Measurements from ENCODE around the gene MAST4. TPM values are rescaled to one million over a fixed set of nuclear protein-coding genes. Genes with fewer than 3 reads are reported as not detected.

The MAST4 gene
- total RNA-seq, 1 donor from 2014 or later: 0.99 TPM

DNA sequence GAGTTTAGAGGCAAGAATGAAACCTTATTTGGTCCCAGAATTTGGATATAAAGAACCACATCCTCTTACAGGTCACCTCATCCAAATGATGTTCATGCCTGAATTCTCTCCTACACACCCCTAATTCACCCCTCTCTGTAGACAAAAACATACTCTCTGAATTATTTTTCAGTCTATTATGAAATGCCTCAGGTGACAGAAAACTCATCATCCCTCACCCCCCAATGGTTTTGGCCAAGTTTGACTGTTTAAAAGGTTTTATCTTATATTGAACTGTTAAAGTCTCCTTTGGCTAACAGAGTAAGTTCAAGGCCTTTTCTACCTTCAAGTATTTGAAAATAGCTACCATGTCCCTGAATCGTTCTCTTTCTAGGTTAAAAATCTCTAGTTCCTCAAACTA is 602.7 kb downstream of the MAST4 start:
- Histone ChIP-seq H4K20me1 (ENCODE audit: low read depth) (no peaks in the 10 kb centered on the region), H3K4me2 (no peak overlapping the region), H3K9me3 (ENCODE audit: low read depth) (no peaks in the 10 kb centered on the region), H3K4me1 (no peaks in the 10 kb centered on the region), H3K79me2 (ENCODE audit: low read depth) (no peaks in the 10 kb centered on the region), H3K27ac (no peak overlapping the region), H3K4me3 (no peak overlapping the region), H3K27me3 (no peaks in the 10 kb centered on the region), H2AFZ (replicated peaks) (no peak overlapping the region), H3K36me3 (no peaks in the 10 kb centered on the region), H3F3A (ENCODE audit: low read depth) (no peaks in the 10 kb centered on the region), H3K9ac (no peak overlapping the region)
- Mint-ChIP-seq H3K9me3 (peaks cover 4% of the 10 kb centered on the region), H3K36me3 (no peaks in the 10 kb centered on the region), H3K27ac (no peak overlapping the region), H3K27me3 (ENCODE audit: insufficient read depth, low read depth) (peaks cover 2% of the 10 kb centered on the region), H3K4me3 (no peak overlapping the region), H3K4me1 (no peaks in the 10 kb centered on the region)
- TF ChIP-seq EZH2phosphoT487 (IDR thresholded peaks at IDR 0.05): no peak
- no peak for TF ChIP-seq EZH2 (IDR thresholded peaks at IDR 0.05)
- TF ChIP-seq, protein P1, sequence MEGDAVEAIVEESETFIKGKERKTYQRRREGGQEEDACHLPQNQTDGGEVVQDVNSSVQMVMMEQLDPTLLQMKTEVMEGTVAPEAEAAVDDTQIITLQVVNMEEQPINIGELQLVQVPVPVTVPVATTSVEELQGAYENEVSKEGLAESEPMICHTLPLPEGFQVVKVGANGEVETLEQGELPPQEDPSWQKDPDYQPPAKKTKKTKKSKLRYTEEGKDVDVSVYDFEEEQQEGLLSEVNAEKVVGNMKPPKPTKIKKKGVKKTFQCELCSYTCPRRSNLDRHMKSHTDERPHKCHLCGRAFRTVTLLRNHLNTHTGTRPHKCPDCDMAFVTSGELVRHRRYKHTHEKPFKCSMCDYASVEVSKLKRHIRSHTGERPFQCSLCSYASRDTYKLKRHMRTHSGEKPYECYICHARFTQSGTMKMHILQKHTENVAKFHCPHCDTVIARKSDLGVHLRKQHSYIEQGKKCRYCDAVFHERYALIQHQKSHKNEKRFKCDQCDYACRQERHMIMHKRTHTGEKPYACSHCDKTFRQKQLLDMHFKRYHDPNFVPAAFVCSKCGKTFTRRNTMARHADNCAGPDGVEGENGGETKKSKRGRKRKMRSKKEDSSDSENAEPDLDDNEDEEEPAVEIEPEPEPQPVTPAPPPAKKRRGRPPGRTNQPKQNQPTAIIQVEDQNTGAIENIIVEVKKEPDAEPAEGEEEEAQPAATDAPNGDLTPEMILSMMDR (IDR thresholded peaks at IDR 0.05): no peak
- no peak for DNase-seq (ENCODE audit: low spot score)

- no peak for DNase-seq (ENCODE audit: low spot score)
- TF ChIP-seq EZH2 (IDR thresholded peaks at IDR 0.05): no peak
- no peak for TF ChIP-seq EZH2phosphoT487 (IDR thresholded peaks at IDR 0.05)
- TF ChIP-seq, protein P1 (IDR thresholded peaks at IDR 0.05): no peak
- H3K27ac ChIP-seq: no peak overlapping the region
- Mint-ChIP-seq H3K4me3 (no peak overlapping the region), H3K9me3 (peaks cover 4% of the 10 kb centered on the region), H3K27me3 (ENCODE audit: insufficient read depth, low read depth) (peaks cover 5% of the 10 kb centered on the region), H3K27ac (no peak overlapping the region), H3K36me3 (no peaks in the 10 kb centered on the region), H3K4me1 (no peaks in the 10 kb centered on the region)
- no peak overlapping the region for H3K4me3 ChIP-seq
- no peaks in the 10 kb centered on the region for H3F3A ChIP-seq (ENCODE audit: low read depth)
- H3K9me3 ChIP-seq (ENCODE audit: low read depth): no peaks in the 10 kb centered on the region
- no peak overlapping the region for H3K4me2 ChIP-seq
- no peak overlapping the region for H3K9ac ChIP-seq
- H3K4me1 ChIP-seq: no peaks in the 10 kb centered on the region
- no peaks in the 10 kb centered on the region for H4K20me1 ChIP-seq (ENCODE audit: low read depth)
- no peaks in the 10 kb centered on the region for H3K27me3 ChIP-seq
- H2AFZ ChIP-seq (replicated peaks): no peak overlapping the region
- H3K36me3 ChIP-seq: no peaks in the 10 kb centered on the region
- no peaks in the 10 kb centered on the region for H3K79me2 ChIP-seq (ENCODE audit: low read depth)
Measured at GRCh38 chr5:67199859-67200258, 603.7 kb downstream of the MAST4 start.

GRCh38 chr5:67200809-67201562 is 604.8 kb downstream of the MAST4 start:
- no peaks in the 10 kb centered on the region for H3K27me3 ChIP-seq
- no peak for DNase-seq (ENCODE audit: low spot score)
- H3K9me3 Mint-ChIP-seq: peaks cover 4% of the 10 kb centered on the region
- H3K27ac Mint-ChIP-seq: no peak overlapping the region
- H3K79me2 ChIP-seq (ENCODE audit: low read depth): no peaks in the 10 kb centered on the region
- H3K36me3 ChIP-seq: no peaks in the 10 kb centered on the region
- no peaks in the 10 kb centered on the region for H4K20me1 ChIP-seq (ENCODE audit: low read depth)
- H3K4me3 Mint-ChIP-seq: no peak overlapping the region
- H3K27ac ChIP-seq: no peak overlapping the region
- no peak overlapping the region for H3K4me3 ChIP-seq
- no peaks in the 10 kb centered on the region for H3K4me1 ChIP-seq
- H3K4me1 Mint-ChIP-seq: no peaks in the 10 kb centered on the region
- H3K9ac ChIP-seq: no peak overlapping the region
- H3F3A ChIP-seq (ENCODE audit: low read depth): no peaks in the 10 kb centered on the region
- H3K27me3 Mint-ChIP-seq (ENCODE audit: insufficient read depth, low read depth): peaks cover 6% of the 10 kb centered on the region
- no peak for TF ChIP-seq EZH2 (IDR thresholded peaks at IDR 0.05)
- TF ChIP-seq, protein P1 (IDR thresholded peaks at IDR 0.05): no peak
- TF ChIP-seq EZH2phosphoT487 (IDR thresholded peaks at IDR 0.05): no peak
- H3K4me2 ChIP-seq: no peak overlapping the region
- no peak overlapping the region for H2AFZ ChIP-seq (replicated peaks)
- H3K36me3 Mint-ChIP-seq: no peaks in the 10 kb centered on the region
- no peaks in the 10 kb centered on the region for H3K9me3 ChIP-seq (ENCODE audit: low read depth)

Measured in neural progenitor cell (in vitro differentiated cells).